Fibroblast of lung (primary cell): ENCODE data around the gene HOXA1. TPM values are rescaled to one million over a fixed set of nuclear protein-coding genes. Genes with fewer than 3 reads are reported as not detected.

ENCODE experiments used
- DNase-seq, 2 donors: peaks; one replicate each; pipeline versions ENCODE4 v3.0.0 to v3.0.0-alpha.2; 2010; ENCODE audit warnings: low read depth in 2 of 2
- H2AFZ ChIP-seq: 2 replicates; pipeline ENCODE4 v1.5.1; 2012; ENCODE audit warnings: low read length, control low read depth, inconsistent platforms
- H3K27ac ChIP-seq: 2 replicates; pipeline ENCODE4 v1.5.1; 2011; ENCODE audit warnings: low read length, control low read depth; ENCODE audit not compliant: insufficient read depth
- H3K27me3 ChIP-seq: 2 replicates; pipeline ENCODE4 v1.5.1; 2011; ENCODE audit warnings: mild to moderate bottlenecking, low read length; ENCODE audit not compliant: control insufficient read depth, insufficient read depth
- H3K36me3 ChIP-seq: 2 replicates; pipeline ENCODE4 v1.5.1; 2011; ENCODE audit warnings: low read length; ENCODE audit not compliant: control insufficient read depth, insufficient read depth
- H3K4me1 ChIP-seq: 2 replicates; pipeline ENCODE4 v1.5.1; 2011; ENCODE audit warnings: low read length; ENCODE audit not compliant: control insufficient read depth, insufficient read depth; ENCODE audit errors: extremely low read depth
- H3K4me2 ChIP-seq: 2 replicates; pipeline ENCODE4 v1.5.1; 2011; ENCODE audit warnings: low read length, control low read depth; ENCODE audit not compliant: insufficient read depth; ENCODE audit errors: extremely low read depth
- H3K4me3 ChIP-seq, 4 experiments: fragments of 200-600 bp in 1 of 4; sonication (generic) in 1 of 4; replicated peaks in 1 of 4; 2 replicates each; pipeline ENCODE4 v1.5.1; 2011 to 2016; ENCODE audit warnings: low read length in 4 of 4, low read depth in 3 of 4, mild to moderate bottlenecking in 3 of 4, control low read depth in 2 of 4, inconsistent platforms in 1 of 4, mixed read lengths in 1 of 4; ENCODE audit not compliant: insufficient read depth in 1 of 4; ENCODE audit errors: control extremely low read depth in 1 of 4
- H3K79me2 ChIP-seq: 2 replicates; pipeline ENCODE4 v1.5.1; 2012; ENCODE audit warnings: mild to moderate bottlenecking, low read length, inconsistent platforms; ENCODE audit not compliant: control insufficient read depth, insufficient read depth
- H3K9ac ChIP-seq: 2 replicates; pipeline ENCODE4 v1.5.1; 2011; ENCODE audit warnings: mild to moderate bottlenecking, low read length, control low read depth; ENCODE audit not compliant: insufficient read depth
- H3K9me3 ChIP-seq: 2 replicates; pipeline ENCODE4 v1.5.1; 2012; ENCODE audit warnings: low read depth, low read length; ENCODE audit not compliant: control insufficient read depth, insufficient read depth
- H4K20me1 ChIP-seq: 2 replicates; pipeline ENCODE4 v1.5.1; 2011; ENCODE audit warnings: low read length; ENCODE audit not compliant: control insufficient read depth, insufficient read depth; ENCODE audit errors: extremely low read depth
- CTCF ChIP-seq, 2 donors: IDR thresholded peaks in 1 of 2; conservative IDR thresholded peaks in 1 of 2; 1 replicate in 1 of 2; 2 replicates in 1 of 2; pipeline ENCODE4 v1.5.1; 2011 to 2012; ENCODE audit warnings: low read length in 2 of 2, control low read depth in 1 of 2, inconsistent platforms in 1 of 2, low read depth in 1 of 2, mild to moderate bottlenecking in 1 of 2
- EZH2 ChIP-seq: IDR thresholded peaks from 2 replicates; pipeline ENCODE4 v1.5.1; 2012; ENCODE audit warnings: low read length, control low read depth, mild to moderate bottlenecking; ENCODE audit errors: missing control alignments
- polyA plus RNA-seq, 2 donors: library from polyadenylated mRNA; depleted of rRNA in 1 of 2; stranded (reverse) in 1 of 2; unstranded in 1 of 2; fragments of >200 nt; gene quantifications; 2 replicates each; pipeline ENCODE4 v1.2.1, GENCODE V29; 2011 to 2012; ENCODE audit warnings: missing spikeins in 1 of 2
- total RNA-seq: library from RNA; depleted of rRNA; stranded (reverse); fragments of >200 nt; gene quantifications from 2 replicates; pipeline ENCODE4 v1.2.1, GENCODE V29; 2014

The HOXA1 gene
- total and polyA plus RNA-seq, 2 donors (not counting 1 experiment from before 2014, with no cell fraction given) = 0.50 to 0.83 TPM

- TF ChIP-seq EZH2 (no peak), CTCF (conservative IDR thresholded peaks at IDR 0.05 in 1 of 2, IDR thresholded peaks at IDR 0.05 in 1 of 2; ENCODE audit: low read depth in 1 of 2, low read length in 2 of 2) (no peak)
- peak overlapping the region; percentile 98 for H3K4me2 ChIP-seq
- no peaks in the 10 kb centered on the region for H3K9me3 ChIP-seq
- H3K9ac ChIP-seq = peak overlapping the region; percentile 64
- peaks cover 23% of the 10 kb centered on the region for H3K4me1 ChIP-seq
- H4K20me1 ChIP-seq = no peaks in the 10 kb centered on the region
- no peak overlapping the region for H2AFZ ChIP-seq
- peak; percentile 89 for DNase-seq
- H3K4me3 ChIP-seq = peak overlapping the region; percentile 52 to 92 (median 68)
- peaks cover 66% of the 10 kb centered on the region for H3K79me2 ChIP-seq
- H3K27me3 ChIP-seq = no peaks in the 10 kb centered on the region
- H3K36me3 ChIP-seq = no peaks in the 10 kb centered on the region
- H3K27ac ChIP-seq = peak overlapping the region; percentile 88
Measured at GRCh38 chr7:27117887-27118491, 22.2 kb upstream of the HOXA1 start.

- H3K4me1 ChIP-seq = peaks cover 23% of the 10 kb centered on the region
- H2AFZ ChIP-seq = no peak overlapping the region
- H3K79me2 ChIP-seq = peaks cover 70% of the 10 kb centered on the region
- no peaks in the 10 kb centered on the region for H4K20me1 ChIP-seq
- peak overlapping the region; percentile 98 for H3K4me2 ChIP-seq
- DNase-seq = peak in 1 of 2 donors; percentile 32
- H3K9ac ChIP-seq = peak overlapping the region; percentile 77
- H3K36me3 ChIP-seq = no peaks in the 10 kb centered on the region
- H3K9me3 ChIP-seq = no peaks in the 10 kb centered on the region
- TF ChIP-seq CTCF (conservative IDR thresholded peaks at IDR 0.05 in 1 of 2, IDR thresholded peaks at IDR 0.05 in 1 of 2; ENCODE audit: low read depth in 1 of 2, low read length in 2 of 2) (no peak), EZH2 (no peak)
- peak overlapping the region; percentile 52 to 92 (median 68) for H3K4me3 ChIP-seq
- H3K27ac ChIP-seq = peak overlapping the region; percentile 88
- H3K27me3 ChIP-seq = no peaks in the 10 kb centered on the region
Measured at GRCh38 chr7:27116962-27117886, 21.4 kb upstream of the HOXA1 start.
